ENCODE data around the gene ESR1.

The ESR1 gene

GRCh38 chr6:152046118-152046517 lies 238.6 kb downstream of the ESR1 start:
- H3K36me3 ChIP-seq (ENCODE audit: insufficient read depth, low read depth, low read length): no peaks in the 10 kb centered on the region
- H3K9me3 ChIP-seq (ENCODE audit: insufficient read depth, low read depth, low read length): no peaks in the 10 kb centered on the region
- no peaks in the 10 kb centered on the region for H3K27me3 ChIP-seq (ENCODE audit: insufficient read depth, low read length)
- H3K27ac ChIP-seq (ENCODE audit: low read length): no peak overlapping the region
- H3K4me3 ChIP-seq (ENCODE audit: low read length): no peak overlapping the region
- H3K4me1 ChIP-seq (ENCODE audit: insufficient read depth, low read length): 0 out of 2 replicates have a peak, but pooled peaks cover 6% of the 10 kb centered on the region
- H3K9ac ChIP-seq (ENCODE audit: low read depth, low read length): no peak overlapping the region

- no peaks in the 10 kb centered on the region for H3K36me3 ChIP-seq (ENCODE audit: insufficient read depth, low read depth, low read length)
- H3K27ac ChIP-seq (ENCODE audit: low read length): no peak overlapping the region
- no peaks in the 10 kb centered on the region for H3K9me3 ChIP-seq (ENCODE audit: insufficient read depth, low read depth, low read length)
- no peaks in the 10 kb centered on the region for H3K27me3 ChIP-seq (ENCODE audit: insufficient read depth, low read length)
- 0 out of 2 replicates have a peak, but pooled peaks cover 6% of the 10 kb centered on the region for H3K4me1 ChIP-seq (ENCODE audit: insufficient read depth, low read length)
- no peak overlapping the region for H3K4me3 ChIP-seq (ENCODE audit: low read length)
- H3K9ac ChIP-seq (ENCODE audit: low read depth, low read length): no peak overlapping the region
Observed at GRCh38 chr6:152048921-152049320, 241.4 kb downstream of the ESR1 start.

GRCh38 chr6:152049502-152049901 lies 242.0 kb downstream of the ESR1 start:
- 0 out of 2 replicates have a peak, but pooled peaks cover 6% of the 10 kb centered on the region for H3K4me1 ChIP-seq (ENCODE audit: insufficient read depth, low read length)
- no peaks in the 10 kb centered on the region for H3K36me3 ChIP-seq (ENCODE audit: insufficient read depth, low read depth, low read length)
- no peak overlapping the region for H3K27ac ChIP-seq (ENCODE audit: low read length)
- H3K27me3 ChIP-seq (ENCODE audit: insufficient read depth, low read length): no peaks in the 10 kb centered on the region
- H3K4me3 ChIP-seq (ENCODE audit: low read length): no peak overlapping the region
- no peak overlapping the region for H3K9ac ChIP-seq (ENCODE audit: low read depth, low read length)
- H3K9me3 ChIP-seq (ENCODE audit: insufficient read depth, low read depth, low read length): no peaks in the 10 kb centered on the region

- H3K27me3 ChIP-seq (ENCODE audit: insufficient read depth, low read length): no peaks in the 10 kb centered on the region
- no peak overlapping the region for H3K4me3 ChIP-seq (ENCODE audit: low read length)
- no peak overlapping the region for H3K27ac ChIP-seq (ENCODE audit: low read length)
Observed at GRCh38 chr6:152050451-152051195, 243.1 kb downstream of the ESR1 start.

GRCh38 chr6:152052061-152052460 lies 244.6 kb downstream of the ESR1 start:
- Histone ChIP-seq H3K9ac (ENCODE audit: low read depth, low read length) (no peak overlapping the region), H3K9me3 (ENCODE audit: insufficient read depth, low read depth, low read length) (no peaks in the 10 kb centered on the region), H3K27me3 (ENCODE audit: insufficient read depth, low read length) (no peaks in the 10 kb centered on the region), H3K36me3 (ENCODE audit: insufficient read depth, low read depth, low read length) (no peaks in the 10 kb centered on the region), H3K27ac (ENCODE audit: low read length) (no peak overlapping the region), H3K4me1 (ENCODE audit: insufficient read depth, low read length) (0 out of 2 replicates have a peak, but pooled peaks cover 6% of the 10 kb centered on the region), H3K4me3 (ENCODE audit: low read length) (no peak overlapping the region)

More at GRCh38 chr6:152050451-152051195, 243.1 kb downstream of the ESR1 start:
- Histone ChIP-seq H3K4me1 (ENCODE audit: insufficient read depth, low read length) (0 out of 2 replicates have a peak, but pooled peaks cover 6% of the 10 kb centered on the region), H3K9me3 (ENCODE audit: insufficient read depth, low read depth, low read length) (no peaks in the 10 kb centered on the region), H3K9ac (ENCODE audit: low read depth, low read length) (no peak overlapping the region), H3K36me3 (ENCODE audit: insufficient read depth, low read depth, low read length) (no peaks in the 10 kb centered on the region)

GRCh38 chr6:152053332-152053731 lies 245.8 kb downstream of the ESR1 start:
- H3K27me3 ChIP-seq (ENCODE audit: insufficient read depth, low read length): no peaks in the 10 kb centered on the region
- no peaks in the 10 kb centered on the region for H3K9me3 ChIP-seq (ENCODE audit: insufficient read depth, low read depth, low read length)
- no peak overlapping the region for H3K27ac ChIP-seq (ENCODE audit: low read length)
- no peak overlapping the region for H3K9ac ChIP-seq (ENCODE audit: low read depth, low read length)
- 0 out of 2 replicates have a peak, but pooled peaks cover 6% of the 10 kb centered on the region for H3K4me1 ChIP-seq (ENCODE audit: insufficient read depth, low read length)
- H3K4me3 ChIP-seq (ENCODE audit: low read length): no peak overlapping the region
- H3K36me3 ChIP-seq (ENCODE audit: insufficient read depth, low read depth, low read length): no peaks in the 10 kb centered on the region

- Histone ChIP-seq H3K4me1 (ENCODE audit: insufficient read depth, low read length) (0 out of 2 replicates have a peak, but pooled peaks cover 6% of the 10 kb centered on the region), H3K36me3 (ENCODE audit: insufficient read depth, low read depth, low read length) (no peaks in the 10 kb centered on the region), H3K9me3 (ENCODE audit: insufficient read depth, low read depth, low read length) (no peaks in the 10 kb centered on the region), H3K4me3 (ENCODE audit: low read length) (no peak overlapping the region), H3K27ac (ENCODE audit: low read length) (no peak overlapping the region), H3K9ac (ENCODE audit: low read depth, low read length) (no peak overlapping the region), H3K27me3 (ENCODE audit: insufficient read depth, low read length) (no peaks in the 10 kb centered on the region)
Observed at GRCh38 chr6:152054441-152054840, 247.0 kb downstream of the ESR1 start.

GRCh38 chr6:152055517-152055916 lies 248.0 kb downstream of the ESR1 start:
- Histone ChIP-seq H3K9me3 (ENCODE audit: insufficient read depth, low read depth, low read length) (no peaks in the 10 kb centered on the region), H3K4me1 (ENCODE audit: insufficient read depth, low read length) (no peaks in the 10 kb centered on the region), H3K9ac (ENCODE audit: low read depth, low read length) (no peak overlapping the region), H3K27ac (ENCODE audit: low read length) (no peak overlapping the region), H3K4me3 (ENCODE audit: low read length) (no peak overlapping the region), H3K36me3 (ENCODE audit: insufficient read depth, low read depth, low read length) (no peaks in the 10 kb centered on the region), H3K27me3 (ENCODE audit: insufficient read depth, low read length) (no peaks in the 10 kb centered on the region)

- H3K9ac ChIP-seq (ENCODE audit: low read depth, low read length): no peak overlapping the region
- no peaks in the 10 kb centered on the region for H3K9me3 ChIP-seq (ENCODE audit: insufficient read depth, low read depth, low read length)
- no peak overlapping the region for H3K27ac ChIP-seq (ENCODE audit: low read length)
- H3K27me3 ChIP-seq (ENCODE audit: insufficient read depth, low read length): no peaks in the 10 kb centered on the region
- H3K4me1 ChIP-seq (ENCODE audit: insufficient read depth, low read length): no peaks in the 10 kb centered on the region
- H3K36me3 ChIP-seq (ENCODE audit: insufficient read depth, low read depth, low read length): no peaks in the 10 kb centered on the region
- H3K4me3 ChIP-seq (ENCODE audit: low read length): no peak overlapping the region
Observed at GRCh38 chr6:152057832-152058498, 250.5 kb downstream of the ESR1 start.

GRCh38 chr6:152059909-152060308 lies 252.4 kb downstream of the ESR1 start:
- no peak overlapping the region for H3K9ac ChIP-seq (ENCODE audit: low read depth, low read length)
- H3K4me3 ChIP-seq (ENCODE audit: low read length): no peak overlapping the region
- H3K4me1 ChIP-seq (ENCODE audit: insufficient read depth, low read length): no peaks in the 10 kb centered on the region
- H3K9me3 ChIP-seq (ENCODE audit: insufficient read depth, low read depth, low read length): no peaks in the 10 kb centered on the region
- H3K36me3 ChIP-seq (ENCODE audit: insufficient read depth, low read depth, low read length): no peaks in the 10 kb centered on the region
- no peak overlapping the region for H3K27ac ChIP-seq (ENCODE audit: low read length)
- H3K27me3 ChIP-seq (ENCODE audit: insufficient read depth, low read length): no peaks in the 10 kb centered on the region

GRCh38 chr6:152062476-152062875 lies 255.0 kb downstream of the ESR1 start:
- Histone ChIP-seq H3K9ac (ENCODE audit: low read depth, low read length) (no peak overlapping the region), H3K27ac (ENCODE audit: low read length) (no peak overlapping the region), H3K4me1 (ENCODE audit: insufficient read depth, low read length) (no peaks in the 10 kb centered on the region), H3K4me3 (ENCODE audit: low read length) (no peak overlapping the region), H3K9me3 (ENCODE audit: insufficient read depth, low read depth, low read length) (no peaks in the 10 kb centered on the region), H3K36me3 (ENCODE audit: insufficient read depth, low read depth, low read length) (no peaks in the 10 kb centered on the region), H3K27me3 (ENCODE audit: insufficient read depth, low read length) (no peaks in the 10 kb centered on the region)

Data from iPS-20b (cell line).